Tibial nerve (tissue), 4 donors: ENCODE data around the gene SERPINI1.

Source experiments
- CTCF ChIP-seq, 5 experiments: fragments of 200-600 bp in 3 of 5; fragments of 450-650 bp in 2 of 5; sonication (generic) in 3 of 5; IDR thresholded peaks; one replicate each; pipeline ENCODE4 v1.5.1; 2016 to 2019; ENCODE audit warnings: antibody characterized with exemption in 5 of 5, mild to moderate bottlenecking in 3 of 5, moderate library complexity in 2 of 5
- EP300 ChIP-seq, 2 donors: sonication (generic); formaldehyde crosslinking; IDR thresholded peaks; one replicate each; pipeline ENCODE4 v1.6.1; 2017; ENCODE audit warnings: antibody characterized with exemption in 2 of 2, mild to moderate bottlenecking in 1 of 2

- no peak for TF ChIP-seq CTCF (IDR thresholded peaks at IDR 0.05)
- TF ChIP-seq EP300 (IDR thresholded peaks at IDR 0.05) = no peak
Measured at GRCh38 chr3:167854063-167854462, 118.5 kb downstream of the SERPINI1 start.
